HG02623 (cell line): Measurements from ENCODE around the gene FOXN4.

Experiments
- ATAC-seq: cut with Tn5 transposase; IDR thresholded peaks from one replicate; pipeline ENCODE4 v1.9.1; 2021; ENCODE audit warnings: moderate library complexity; ENCODE audit not compliant: unreplicated experiment

FOXN4 gene

DNA sequence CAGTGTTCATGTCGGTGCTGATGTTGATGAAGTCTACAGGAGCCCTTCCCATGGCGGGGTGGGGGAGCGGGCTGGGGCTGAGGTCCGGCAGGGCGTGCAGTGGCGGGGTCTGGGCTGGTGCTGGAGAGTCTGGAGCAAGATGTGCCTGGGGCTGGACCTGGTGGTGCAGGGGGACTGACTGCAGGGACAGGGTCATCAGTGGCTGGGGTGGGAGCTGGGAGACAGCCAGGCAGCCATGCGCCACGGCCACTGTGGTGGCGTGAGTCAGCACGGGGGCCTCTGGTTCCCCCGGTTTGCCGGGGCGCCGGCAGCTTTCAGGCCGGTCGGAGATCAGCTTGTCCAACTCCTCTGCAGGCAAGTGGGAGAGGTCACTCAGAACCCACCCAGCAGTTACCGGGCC lies 27.6 kb downstream of the FOXN4 start:
- no peak for ATAC-seq

- ATAC-seq: no peak
Measured at GRCh38 chr12:109279525-109279924, 29.6 kb downstream of the FOXN4 start.

DNA sequence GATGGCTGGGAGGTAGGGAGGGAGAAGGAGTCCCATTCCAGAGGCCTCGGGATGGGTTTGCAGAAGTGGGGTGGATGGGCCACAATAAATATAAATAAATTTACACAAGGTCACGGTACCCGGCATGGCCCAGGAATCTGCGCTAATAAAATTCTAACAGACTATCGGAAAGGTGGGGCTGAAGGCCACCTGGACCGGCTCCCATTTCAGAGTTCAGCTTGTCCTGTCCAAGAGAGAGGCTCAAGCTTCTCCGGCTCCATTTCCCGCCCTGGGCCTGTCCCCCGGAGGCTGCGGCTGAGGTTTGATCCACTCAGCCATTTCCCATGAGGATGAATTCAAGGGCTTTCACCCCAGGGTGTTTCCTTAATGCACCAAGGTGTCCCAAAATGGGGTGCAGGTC lies 30.2 kb downstream of the FOXN4 start:
- no peak for ATAC-seq

GRCh38 chr12:109277899-109278762 lies 31.0 kb downstream of the FOXN4 start:
- no peak for ATAC-seq

GRCh38 chr12:109277255-109277898 lies 31.7 kb downstream of the FOXN4 start:
- no peak for ATAC-seq

DNA sequence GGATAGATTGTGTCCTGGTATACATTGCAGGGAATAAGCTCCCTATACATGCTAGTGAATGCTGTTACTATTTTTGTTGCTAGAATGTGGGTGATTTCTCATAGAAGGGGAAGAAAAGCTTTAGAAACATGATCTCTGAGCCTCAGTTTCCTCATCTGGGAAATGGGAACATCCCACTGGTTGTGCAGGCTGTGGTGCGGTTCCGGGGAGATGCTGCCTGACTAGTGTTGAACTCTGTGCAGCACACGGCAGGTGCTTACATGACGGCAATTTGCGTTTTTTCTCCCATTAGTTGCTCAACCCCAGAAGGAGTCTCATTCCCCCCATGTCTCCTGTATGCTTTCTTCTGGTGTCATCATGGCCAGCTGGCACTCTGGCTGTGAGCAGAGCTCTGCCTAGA lies 32.9 kb downstream of the FOXN4 start:
- no peak for ATAC-seq

- ATAC-seq: no peak
Measured at GRCh38 chr12:109275173-109275572, 33.9 kb downstream of the FOXN4 start.

GRCh38 chr12:109274381-109274780 lies 34.7 kb downstream of the FOXN4 start:
- ATAC-seq: no peak

- ATAC-seq: no peak
Measured at GRCh38 chr12:109273354-109273753, 35.7 kb downstream of the FOXN4 start.

GRCh38 chr12:109271418-109271817 lies 37.7 kb downstream of the FOXN4 start:
- no peak for ATAC-seq

DNA sequence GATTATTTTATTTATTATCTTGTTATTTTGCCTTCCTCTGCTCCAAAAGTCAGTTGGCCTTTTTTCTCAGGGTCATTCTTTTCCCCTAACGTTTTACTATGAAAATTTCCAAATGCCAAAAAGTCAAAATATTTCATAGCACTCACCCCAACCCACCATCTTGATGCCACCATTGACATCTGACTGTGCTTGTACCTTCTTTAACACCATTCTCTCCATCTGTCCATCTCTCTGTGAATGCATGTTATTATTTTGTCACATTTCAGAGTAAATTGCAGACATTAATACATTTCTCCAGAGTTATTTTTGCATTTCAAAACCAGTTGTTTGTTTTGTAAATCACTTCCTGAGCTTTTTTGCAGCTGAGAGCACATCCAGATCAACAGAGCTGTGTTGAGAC lies 38.6 kb downstream of the FOXN4 start:
- ATAC-seq: no peak

- ATAC-seq: no peak
Measured at GRCh38 chr12:109269428-109269827, 39.7 kb downstream of the FOXN4 start.

- ATAC-seq: no peak
Measured at GRCh38 chr12:109268896-109269295, 40.2 kb downstream of the FOXN4 start.

DNA sequence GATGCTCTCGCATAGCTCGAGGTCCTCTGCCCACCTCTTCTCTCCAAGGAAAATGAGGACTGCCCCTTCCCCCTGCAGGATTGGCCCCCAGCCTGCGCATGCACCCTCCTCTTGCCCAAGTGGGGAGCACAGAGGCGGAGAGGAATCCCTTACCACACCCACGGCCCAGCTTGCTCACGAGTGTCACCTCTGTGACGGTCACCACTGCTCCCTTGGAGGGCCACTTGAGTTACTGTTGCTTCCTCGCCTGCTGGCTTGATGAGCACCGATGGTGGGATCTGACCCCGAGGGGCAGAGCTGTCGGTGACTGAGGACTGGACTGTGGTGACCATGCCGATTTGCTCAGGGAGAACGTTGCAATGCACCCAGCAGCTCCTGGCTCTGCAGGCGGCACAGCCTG lies 41.7 kb downstream of the FOXN4 start:
- ATAC-seq: no peak

DNA sequence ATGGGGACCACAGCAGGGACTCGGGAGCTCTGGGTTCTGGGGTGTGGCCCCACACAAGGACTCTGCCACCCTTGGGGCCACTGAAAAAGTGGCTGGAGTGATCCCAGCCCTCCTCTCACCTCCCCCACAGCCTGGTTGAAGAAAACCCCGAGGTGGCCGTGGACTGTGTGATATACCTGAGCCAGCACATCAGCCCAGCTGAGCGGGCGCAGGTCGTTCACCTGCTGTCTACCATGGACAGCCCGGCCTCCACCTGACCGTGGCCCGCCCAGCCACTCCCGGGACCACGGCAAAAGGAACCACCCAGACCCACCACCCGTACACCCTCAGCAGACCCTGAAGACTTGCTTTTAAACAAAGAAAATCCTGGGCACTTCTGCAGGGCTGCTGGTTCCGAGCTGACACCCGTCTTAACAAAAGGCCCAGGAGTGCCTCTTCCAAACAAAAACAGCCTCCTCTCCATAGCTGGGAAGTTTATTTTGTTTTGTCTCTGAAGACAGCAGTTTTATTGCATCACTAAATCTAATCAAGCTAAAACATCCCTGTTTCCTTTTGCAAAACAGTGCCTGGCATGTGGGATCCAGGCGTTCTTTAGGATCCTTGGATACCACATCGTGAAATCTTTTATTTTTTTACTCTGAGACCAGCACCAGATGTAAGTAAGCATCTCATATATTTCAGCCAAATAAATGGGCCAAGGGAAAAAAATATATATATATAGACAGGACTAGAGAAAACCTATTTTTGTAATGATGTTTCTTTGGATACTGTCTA lies 42.8 kb downstream of the FOXN4 start:
- no peak for ATAC-seq

GRCh38 chr12:109264943-109265650 lies 44.0 kb downstream of the FOXN4 start:
- ATAC-seq: no peak

DNA sequence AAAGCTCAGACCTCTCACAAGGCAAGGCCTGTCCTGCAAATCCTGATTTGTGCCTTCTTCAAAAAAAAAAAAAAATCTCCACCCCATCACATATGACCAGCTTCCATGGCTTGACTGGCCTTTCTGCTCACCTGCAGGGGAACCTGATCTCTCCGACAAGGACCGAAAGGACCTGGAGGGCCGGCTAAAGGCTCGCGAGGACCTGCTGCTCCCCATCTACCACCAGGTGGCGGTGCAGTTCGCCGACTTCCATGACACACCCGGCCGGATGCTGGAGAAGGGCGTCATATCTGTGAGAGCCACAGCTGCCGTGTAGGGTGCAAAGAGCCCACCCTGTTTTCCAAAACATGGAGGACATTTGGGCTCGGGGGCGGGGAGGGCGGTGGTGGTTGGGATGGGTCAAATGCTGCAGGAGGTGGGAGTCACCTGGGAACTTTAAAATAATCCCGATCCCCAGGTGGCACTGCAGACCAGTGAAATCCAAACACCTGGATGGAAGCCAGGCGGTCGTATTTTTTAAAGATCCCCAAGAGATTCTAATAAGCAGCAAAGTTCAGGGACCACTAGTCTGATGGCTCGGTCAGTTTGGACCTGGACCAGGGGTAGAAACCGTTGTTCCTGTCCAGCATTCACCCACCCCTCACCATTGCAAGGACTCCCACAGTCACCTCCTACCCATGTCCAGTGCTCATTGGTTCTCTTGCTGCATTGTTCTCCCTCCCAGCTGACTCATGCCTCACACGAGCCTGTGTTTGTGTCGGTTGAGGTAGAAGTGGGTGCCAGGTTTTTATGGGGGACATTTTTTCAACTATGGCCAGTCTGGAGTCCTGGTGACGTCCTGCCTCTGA lies 44.8 kb downstream of the FOXN4 start:
- no peak for ATAC-seq

- ATAC-seq: no peak
Measured at GRCh38 chr12:109263439-109263838, 45.6 kb downstream of the FOXN4 start.

GRCh38 chr12:109261939-109262338 lies 47.1 kb downstream of the FOXN4 start:
- no peak for ATAC-seq

GRCh38 chr12:109261087-109261486 lies 48.0 kb downstream of the FOXN4 start:
- no peak for ATAC-seq
